Dendritic cell treated with granulocyte-macrophage colony-stimulating factor and Interleukin-4, amounts not matched to agents 40 ng/mL and 50 ng/mL, for 4 days (primary cell): ENCODE results near the gene SENP6.
"Not testable (repeated sequence)": the region's sequence is repeated elsewhere in the genome, so short reads cannot be mapped to it uniquely, and the experiment has no call there.

Experiments used
- H3K27ac Mint-ChIP-seq: one replicate; pipeline ENCODE4 v1.8.0; 2022; ENCODE audit warnings: mild to moderate bottlenecking, mixed read lengths
- H3K27me3 Mint-ChIP-seq: one replicate; pipeline ENCODE4 v1.8.0; 2022; ENCODE audit warnings: mild to moderate bottlenecking, mixed read lengths
- H3K36me3 Mint-ChIP-seq: one replicate; pipeline ENCODE4 v1.8.0; 2022; ENCODE audit warnings: low read depth, mixed read lengths
- H3K4me1 Mint-ChIP-seq: one replicate; pipeline ENCODE4 v1.8.0; 2022; ENCODE audit warnings: low read depth, mixed read lengths
- H3K4me3 Mint-ChIP-seq: one replicate; pipeline ENCODE4 v1.8.0; 2022; ENCODE audit warnings: mild to moderate bottlenecking, moderate library complexity, mixed read lengths
- H3K9me3 Mint-ChIP-seq: one replicate; pipeline ENCODE4 v1.8.0; 2022; ENCODE audit warnings: mixed read lengths
- intact Hi-C: fragments of 100-400 bp; cut with micrococcal nuclease; formaldehyde crosslinking; loops from one replicate; pipeline ENCODE4 v1.15.0; 2022

The SENP6 gene

GRCh38 chr6:75656479-75656878 is 54.8 kb downstream of the SENP6 start:
- Mint-ChIP-seq H3K9me3 (no peaks in the 10 kb centered on the region), H3K27ac (no peak overlapping the region), H3K4me3 (no peak overlapping the region), H3K36me3 (peaks cover 85% of the 10 kb centered on the region), H3K27me3 (no peaks in the 10 kb centered on the region), H3K4me1 (peaks cover 9% of the 10 kb centered on the region)
- intact Hi-C loops: no loop called here

- H3K9me3 Mint-ChIP-seq: no peaks in the 10 kb centered on the region
- H3K27ac Mint-ChIP-seq: no peak overlapping the region
- no peaks in the 10 kb centered on the region for H3K27me3 Mint-ChIP-seq
- H3K4me1 Mint-ChIP-seq: peaks cover 9% of the 10 kb centered on the region
- H3K36me3 Mint-ChIP-seq: peaks cover 87% of the 10 kb centered on the region
- H3K4me3 Mint-ChIP-seq: no peak overlapping the region
- intact Hi-C loops: no loop called here
Measured at GRCh38 chr6:75657327-75657726, 55.6 kb downstream of the SENP6 start.

- H3K9me3 Mint-ChIP-seq: no peaks in the 10 kb centered on the region
- no peaks in the 10 kb centered on the region for H3K27me3 Mint-ChIP-seq
- intact Hi-C loops: no loop called here
- no peaks in the 10 kb centered on the region for H3K4me1 Mint-ChIP-seq
- H3K27ac Mint-ChIP-seq: no peak overlapping the region
- H3K4me3 Mint-ChIP-seq: no peak overlapping the region
- H3K36me3 Mint-ChIP-seq: peaks cover 72% of the 10 kb centered on the region
Measured at GRCh38 chr6:75666592-75666991, 64.9 kb downstream of the SENP6 start.

GRCh38 chr6:75673884-75674283 is 72.2 kb downstream of the SENP6 start:
- peaks cover 61% of the 10 kb centered on the region for H3K36me3 Mint-ChIP-seq
- H3K4me1 Mint-ChIP-seq: no peaks in the 10 kb centered on the region
- H3K9me3 Mint-ChIP-seq: no peaks in the 10 kb centered on the region
- no peak overlapping the region for H3K4me3 Mint-ChIP-seq
- H3K27me3 Mint-ChIP-seq: no peaks in the 10 kb centered on the region
- intact Hi-C loops: no loop called here
- no peak overlapping the region for H3K27ac Mint-ChIP-seq

- intact Hi-C loops: no loop called here
- Mint-ChIP-seq H3K4me1 (no peaks in the 10 kb centered on the region), H3K27ac (no peak overlapping the region), H3K9me3 (peaks cover 10% of the 10 kb centered on the region), H3K4me3 (no peak overlapping the region), H3K27me3 (no peaks in the 10 kb centered on the region), H3K36me3 (peaks cover 76% of the 10 kb centered on the region)
Measured at GRCh38 chr6:75676377-75676776, 74.7 kb downstream of the SENP6 start.

- Mint-ChIP-seq H3K36me3 (peaks cover 100% of the 10 kb centered on the region), H3K9me3 (peaks cover 21% of the 10 kb centered on the region)
- H3K27me3 Mint-ChIP-seq, H3K27ac Mint-ChIP-seq, H3K4me3 Mint-ChIP-seq, H3K4me1 Mint-ChIP-seq, intact Hi-C loops: not testable (repeated sequence)
Measured at GRCh38 chr6:75682548-75682947, 80.9 kb downstream of the SENP6 start.

GRCh38 chr6:75683005-75683404 is 81.3 kb downstream of the SENP6 start:
- peaks cover 100% of the 10 kb centered on the region for H3K36me3 Mint-ChIP-seq
- H3K4me1 Mint-ChIP-seq: not testable (repeated sequence)

GRCh38 chr6:75687535-75687934 is 85.9 kb downstream of the SENP6 start:
- H3K4me3 Mint-ChIP-seq, H3K9me3 Mint-ChIP-seq, intact Hi-C loops, H3K27me3 Mint-ChIP-seq, H3K4me1 Mint-ChIP-seq, H3K27ac Mint-ChIP-seq: not testable (repeated sequence)
- peaks cover 96% of the 10 kb centered on the region for H3K36me3 Mint-ChIP-seq

More at GRCh38 chr6:75683005-75683404, 81.3 kb downstream of the SENP6 start:
- H3K27ac Mint-ChIP-seq, H3K27me3 Mint-ChIP-seq, intact Hi-C loops, H3K4me3 Mint-ChIP-seq: not testable (repeated sequence)
- H3K9me3 Mint-ChIP-seq: peaks cover 21% of the 10 kb centered on the region

GRCh38 chr6:75687937-75688336 is 86.3 kb downstream of the SENP6 start:
- H3K27ac Mint-ChIP-seq, H3K27me3 Mint-ChIP-seq, H3K9me3 Mint-ChIP-seq, H3K4me3 Mint-ChIP-seq, intact Hi-C loops, H3K4me1 Mint-ChIP-seq: not testable (repeated sequence)
- H3K36me3 Mint-ChIP-seq: peaks cover 96% of the 10 kb centered on the region

GRCh38 chr6:75689576-75689975 is 87.9 kb downstream of the SENP6 start:
- Mint-ChIP-seq H3K4me3 (no peak overlapping the region), H3K27ac (no peak overlapping the region), H3K36me3 (peaks cover 91% of the 10 kb centered on the region), H3K27me3 (no peaks in the 10 kb centered on the region), H3K4me1 (no peaks in the 10 kb centered on the region), H3K9me3 (no peaks in the 10 kb centered on the region)
- intact Hi-C loops: no loop called here

GRCh38 chr6:75691012-75691411 is 89.3 kb downstream of the SENP6 start:
- H3K4me3 Mint-ChIP-seq: no peak overlapping the region
- no peaks in the 10 kb centered on the region for H3K4me1 Mint-ChIP-seq
- H3K27me3 Mint-ChIP-seq: no peaks in the 10 kb centered on the region
- peaks cover 86% of the 10 kb centered on the region for H3K36me3 Mint-ChIP-seq
- H3K27ac Mint-ChIP-seq: no peak overlapping the region
- intact Hi-C loops: no loop called here
- no peaks in the 10 kb centered on the region for H3K9me3 Mint-ChIP-seq

- H3K36me3 Mint-ChIP-seq: peaks cover 86% of the 10 kb centered on the region
- intact Hi-C loops: no loop called here
- no peaks in the 10 kb centered on the region for H3K9me3 Mint-ChIP-seq
- no peaks in the 10 kb centered on the region for H3K4me1 Mint-ChIP-seq
- no peaks in the 10 kb centered on the region for H3K27me3 Mint-ChIP-seq
- H3K4me3 Mint-ChIP-seq: no peak overlapping the region
- H3K27ac Mint-ChIP-seq: no peak overlapping the region
Measured at GRCh38 chr6:75693534-75693933, 91.9 kb downstream of the SENP6 start.

GRCh38 chr6:75694406-75694805 is 92.7 kb downstream of the SENP6 start:
- H3K4me3 Mint-ChIP-seq: no peak overlapping the region
- H3K27me3 Mint-ChIP-seq: no peaks in the 10 kb centered on the region
- intact Hi-C loops: no loop called here
- peaks cover 88% of the 10 kb centered on the region for H3K36me3 Mint-ChIP-seq
- no peaks in the 10 kb centered on the region for H3K4me1 Mint-ChIP-seq
- no peak overlapping the region for H3K27ac Mint-ChIP-seq
- H3K9me3 Mint-ChIP-seq: no peaks in the 10 kb centered on the region

GRCh38 chr6:75708334-75708733 is 106.7 kb downstream of the SENP6 start:
- H3K27me3 Mint-ChIP-seq, H3K9me3 Mint-ChIP-seq, intact Hi-C loops, H3K27ac Mint-ChIP-seq, H3K4me3 Mint-ChIP-seq, H3K4me1 Mint-ChIP-seq: not testable (repeated sequence)
- H3K36me3 Mint-ChIP-seq: peaks cover 69% of the 10 kb centered on the region

- H3K36me3 Mint-ChIP-seq: peaks cover 64% of the 10 kb centered on the region
- intact Hi-C loops: no loop called here
Measured at GRCh38 chr6:75711173-75711572, 109.5 kb downstream of the SENP6 start.

More at GRCh38 chr6:75711173-75711572, 109.5 kb downstream of the SENP6 start:
- Mint-ChIP-seq H3K9me3 (no peaks in the 10 kb centered on the region), H3K4me3 (no peak overlapping the region), H3K4me1 (no peaks in the 10 kb centered on the region), H3K27ac (no peak overlapping the region), H3K27me3 (no peaks in the 10 kb centered on the region)
